NCI-H748 treated with DMSO at 0.1 percent for 48 hours (cell line): ENCODE measurements around the gene EIF3K.

Experiments
- DNase-seq: peaks from one replicate; lab custom pipeline; 2025; lab: John Stamatoyannopoulos, UW

EIF3K gene

GRCh38 chr19:38649305-38650171 is 30.6 kb downstream of the EIF3K start:
- DNase-seq: no peak

- no peak for DNase-seq
These were observed 31.3 kb downstream of the EIF3K start for GRCh38 chr19:38650172-38650775.

GRCh38 chr19:38650911-38651584 is 32.1 kb downstream of the EIF3K start:
- DNase-seq: no peak

- DNase-seq: peak; percentile 8
These were observed 34.1 kb downstream of the EIF3K start for GRCh38 chr19:38653028-38653571.

- DNase-seq: no peak
These were observed 35.7 kb downstream of the EIF3K start for GRCh38 chr19:38654628-38655055.

- no peak for DNase-seq
These were observed 36.3 kb downstream of the EIF3K start for GRCh38 chr19:38655148-38655824.

- DNase-seq: no peak
These were observed 37.4 kb downstream of the EIF3K start for GRCh38 chr19:38656171-38656981.

- no peak for DNase-seq
These were observed 38.7 kb downstream of the EIF3K start for GRCh38 chr19:38657633-38658222.

GRCh38 chr19:38658462-38659306 is 39.7 kb downstream of the EIF3K start:
- DNase-seq: no peak

GRCh38 chr19:38660724-38661123 is 41.7 kb downstream of the EIF3K start:
- DNase-seq: no peak

- DNase-seq: no peak
These were observed 42.1 kb downstream of the EIF3K start for GRCh38 chr19:38661136-38661535.

- no peak for DNase-seq
These were observed 43.0 kb downstream of the EIF3K start for GRCh38 chr19:38661996-38662395.

GRCh38 chr19:38662537-38663155 is 43.7 kb downstream of the EIF3K start:
- no peak for DNase-seq

- no peak for DNase-seq
These were observed 44.2 kb downstream of the EIF3K start for GRCh38 chr19:38663156-38663651.

- no peak for DNase-seq
These were observed 45.0 kb downstream of the EIF3K start for GRCh38 chr19:38663957-38664502.

- DNase-seq: no peak
These were observed 45.7 kb downstream of the EIF3K start for GRCh38 chr19:38664503-38665211.

- no peak for DNase-seq
These were observed 46.4 kb downstream of the EIF3K start for GRCh38 chr19:38665219-38665931.
